ENCODE data around the gene NEGR1. TPM values are rescaled to one million over a fixed set of nuclear protein-coding genes. Genes with fewer than 3 reads are reported as not detected.

NEGR1 gene
- total and polyA plus RNA-seq, 7 experiments from 2014 or later: 0.08 to 1.2 TPM; not detected in 5

DNA sequence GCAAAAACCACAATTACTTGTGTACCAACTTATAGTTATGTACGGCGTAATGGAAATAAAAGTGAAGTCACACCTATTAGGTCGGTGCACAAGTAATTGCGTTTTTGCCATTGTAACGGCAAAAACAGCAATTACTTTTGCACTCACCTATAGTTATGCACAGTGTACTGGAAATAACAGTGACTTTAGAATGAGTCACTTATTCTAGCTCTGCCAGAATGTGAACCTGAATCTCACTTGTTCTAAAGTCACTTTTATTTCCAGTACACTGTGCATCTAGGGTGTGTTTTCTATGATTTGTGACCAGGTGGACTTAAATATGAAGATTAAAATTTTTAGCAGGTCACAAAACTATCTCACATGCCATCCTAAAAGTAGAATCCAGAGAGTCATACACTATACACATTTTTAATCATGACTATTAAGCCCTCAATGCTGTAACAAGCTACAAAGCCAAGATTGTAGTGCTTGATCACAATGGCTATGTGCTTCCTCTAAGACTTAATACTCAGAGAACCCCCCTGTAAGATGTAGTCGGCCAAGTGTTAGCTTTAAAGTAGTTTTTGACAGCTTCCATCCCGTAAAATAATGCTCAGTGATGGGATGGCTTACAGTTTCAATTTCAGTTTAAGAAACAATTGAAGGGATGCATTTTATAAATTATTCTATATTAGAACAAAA is 218.8 kb downstream of the NEGR1 start:
- no peaks in the 10 kb centered on the region for H3K36me3 Mint-ChIP-seq
- intact Hi-C loops (cut with micrococcal nuclease): no loop called here

GRCh38 chr1:72062584-72062983 is 219.8 kb downstream of the NEGR1 start:
- no peaks in the 10 kb centered on the region for H3K36me3 ChIP-seq (ENCODE audit: control insufficient read depth in 2 of 3, insufficient read depth in 3 of 3, low read length in 3 of 3)
- H3K9me3 Mint-ChIP-seq: peaks cover 0 to 3% (median 0%) of the 10 kb centered on the region in 11 donors
- H3K4me1 Mint-ChIP-seq: no peaks in the 10 kb centered on the region
- H3K36me3 Mint-ChIP-seq: no peaks in the 10 kb centered on the region
- H3K27me3 Mint-ChIP-seq: no peaks in the 10 kb centered on the region
- H3K4me3 Mint-ChIP-seq: no peak overlapping the region
- H3K4me1 ChIP-seq (ENCODE audit: control insufficient read depth in 2 of 2, insufficient read depth in 2 of 2, low read length in 2 of 2): no peaks in the 10 kb centered on the region
- POLR2A ChIA-PET: no interaction called here
- no peaks in the 10 kb centered on the region for H3K27me3 ChIP-seq (ENCODE audit: control insufficient read depth in 2 of 2, insufficient read depth in 2 of 2, low read length in 2 of 2)
- no peaks in the 10 kb centered on the region for H3K9me3 ChIP-seq (ENCODE audit: control insufficient read depth in 2 of 3, low read length in 3 of 3)
- H3K27ac Mint-ChIP-seq: no peak overlapping the region
- CTCF ChIA-PET: no interaction called here
- DNase-seq: no peak
- ATAC-seq: no peak
- H3K4me3 ChIP-seq (ENCODE audit: low read length): no peak overlapping the region
- H3K27ac ChIP-seq (ENCODE audit: low read depth, low read length): no peak overlapping the region
- intact Hi-C loops (cut with micrococcal nuclease): no loop called here

More for the DNA sequence above, 218.8 kb downstream of the NEGR1 start:
- Mint-ChIP-seq H3K4me3 (no peak overlapping the region), H3K9me3 (peaks cover 0 to 3% (median 0%) of the 10 kb centered on the region in 11 donors), H3K27ac (no peak overlapping the region), H3K27me3 (no peaks in the 10 kb centered on the region), H3K4me1 (no peaks in the 10 kb centered on the region)
- Histone ChIP-seq H3K36me3 (ENCODE audit: control insufficient read depth in 2 of 3, insufficient read depth in 3 of 3, low read length in 3 of 3) (no peaks in the 10 kb centered on the region), H3K27me3 (ENCODE audit: control insufficient read depth in 2 of 2, insufficient read depth in 2 of 2, low read length in 2 of 2) (no peaks in the 10 kb centered on the region), H3K4me1 (ENCODE audit: control insufficient read depth in 2 of 2, insufficient read depth in 2 of 2, low read length in 2 of 2) (no peaks in the 10 kb centered on the region), H3K27ac (ENCODE audit: low read depth, low read length) (no peak overlapping the region), H3K4me3 (ENCODE audit: low read length) (no peak overlapping the region), H3K9me3 (ENCODE audit: control insufficient read depth in 2 of 3, low read length in 3 of 3) (no peaks in the 10 kb centered on the region)
- ChIA-PET CTCF (no interaction called here), POLR2A (no interaction called here)
- ATAC-seq (no peak), DNase-seq (no peak)

DNA sequence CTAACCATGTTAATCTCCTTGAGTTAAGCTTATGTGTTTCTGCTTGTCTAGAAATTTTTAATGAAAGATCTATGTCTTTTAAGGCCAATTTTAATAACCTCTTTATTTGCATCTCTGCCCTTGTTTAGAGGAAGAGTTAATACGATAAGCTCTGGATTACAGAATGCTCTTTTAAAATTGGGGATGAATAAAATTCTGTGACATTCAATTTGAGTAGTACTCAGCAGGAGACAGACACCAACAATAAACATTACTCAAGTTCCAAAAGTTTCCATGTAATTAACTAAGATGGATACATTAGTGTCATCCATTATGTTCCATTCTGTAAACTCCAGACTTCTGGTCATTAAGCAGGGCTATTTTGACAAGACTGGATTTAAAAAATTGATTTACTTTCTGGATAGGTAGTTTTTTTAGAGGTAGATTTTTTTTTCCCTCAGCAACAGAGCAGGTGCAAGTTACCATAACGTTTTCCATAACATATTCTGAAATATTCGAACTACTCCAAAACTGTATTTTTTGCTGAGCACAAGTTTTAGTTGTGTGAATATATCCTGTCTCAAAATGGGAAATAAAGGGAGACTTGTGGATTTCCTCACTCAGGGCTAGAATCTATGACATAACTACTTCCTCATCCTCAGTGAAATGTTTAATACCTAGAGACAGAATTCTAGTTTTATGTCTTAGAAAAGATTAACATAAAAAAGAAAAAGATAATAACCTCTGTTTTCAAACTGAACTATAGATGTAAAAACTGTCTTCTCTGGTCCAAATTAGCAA is 221.7 kb downstream of the NEGR1 start:
- ATAC-seq (no peak), DNase-seq (no peak)
- no peaks in the 10 kb centered on the region for H3K4me1 Mint-ChIP-seq
- CTCF ChIA-PET: no interaction called here
- POLR2A ChIA-PET: no interaction called here
- no peak overlapping the region for H3K4me3 Mint-ChIP-seq
- intact Hi-C loops (cut with micrococcal nuclease): no loop called here
- H3K4me1 ChIP-seq (ENCODE audit: control insufficient read depth in 2 of 2, insufficient read depth in 2 of 2, low read length in 2 of 2): no peaks in the 10 kb centered on the region
- H3K9me3 Mint-ChIP-seq: peaks cover 0 to 3% (median 0%) of the 10 kb centered on the region in 11 donors
- H3K9me3 ChIP-seq (ENCODE audit: control insufficient read depth in 2 of 3, low read length in 3 of 3): no peaks in the 10 kb centered on the region
- no peaks in the 10 kb centered on the region for H3K36me3 ChIP-seq (ENCODE audit: control insufficient read depth in 2 of 3, insufficient read depth in 3 of 3, low read length in 3 of 3)
- no peaks in the 10 kb centered on the region for H3K27me3 ChIP-seq (ENCODE audit: control insufficient read depth in 2 of 2, insufficient read depth in 2 of 2, low read length in 2 of 2)
- H3K27me3 Mint-ChIP-seq: no peaks in the 10 kb centered on the region
- H3K27ac Mint-ChIP-seq: no peak overlapping the region
- no peaks in the 10 kb centered on the region for H3K36me3 Mint-ChIP-seq
- H3K4me3 ChIP-seq (ENCODE audit: low read length): no peak overlapping the region
- H3K27ac ChIP-seq (ENCODE audit: low read depth, low read length): no peak overlapping the region

DNA sequence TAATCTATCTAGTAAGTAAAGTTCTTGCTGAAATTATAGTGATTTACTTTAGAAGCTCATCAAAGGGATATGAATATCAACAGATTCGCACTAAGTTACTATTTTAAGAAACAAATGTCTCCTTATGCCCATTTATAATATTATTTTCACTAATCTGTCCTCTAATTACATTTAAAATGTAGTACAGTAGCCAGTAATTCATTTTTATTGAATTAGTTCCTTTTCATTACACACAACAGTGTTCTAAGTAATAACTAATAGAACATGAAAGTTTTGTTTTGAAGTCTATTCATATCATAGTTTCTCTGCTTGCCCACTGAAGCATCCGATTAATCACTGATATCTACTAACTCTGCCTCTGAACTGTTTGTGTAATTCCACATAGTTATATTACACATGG is 225.8 kb downstream of the NEGR1 start:
- no peaks in the 10 kb centered on the region for H3K4me1 Mint-ChIP-seq
- ChIA-PET POLR2A (no interaction called here), CTCF (no interaction called here)
- H3K27me3 Mint-ChIP-seq: no peaks in the 10 kb centered on the region
- Histone ChIP-seq H3K4me1 (ENCODE audit: control insufficient read depth in 2 of 2, insufficient read depth in 2 of 2, low read length in 2 of 2) (no peaks in the 10 kb centered on the region), H3K4me3 (ENCODE audit: low read length) (no peak overlapping the region), H3K9me3 (ENCODE audit: control insufficient read depth in 2 of 3, low read length in 3 of 3) (no peaks in the 10 kb centered on the region), H3K27me3 (ENCODE audit: control insufficient read depth in 2 of 2, insufficient read depth in 2 of 2, low read length in 2 of 2) (no peaks in the 10 kb centered on the region), H3K27ac (ENCODE audit: low read depth, low read length) (no peak overlapping the region), H3K36me3 (ENCODE audit: control insufficient read depth in 2 of 3, insufficient read depth in 3 of 3, low read length in 3 of 3) (no peaks in the 10 kb centered on the region)
- intact Hi-C loops (cut with micrococcal nuclease): no loop called here
- H3K36me3 Mint-ChIP-seq: no peaks in the 10 kb centered on the region
- H3K4me3 Mint-ChIP-seq: no peak overlapping the region
- DNase-seq: no peak
- peaks cover 0 to 3% (median 0%) of the 10 kb centered on the region in 11 donors for H3K9me3 Mint-ChIP-seq
- H3K27ac Mint-ChIP-seq: no peak overlapping the region
- no peak for ATAC-seq

GRCh38 chr1:72051538-72051937 is 230.8 kb downstream of the NEGR1 start:
- no peaks in the 10 kb centered on the region for H3K27me3 ChIP-seq (ENCODE audit: control insufficient read depth in 2 of 2, insufficient read depth in 2 of 2, low read length in 2 of 2)
- ChIA-PET POLR2A (no interaction called here), CTCF (no interaction called here)
- no peak overlapping the region for H3K27ac Mint-ChIP-seq
- H3K27me3 Mint-ChIP-seq: no peaks in the 10 kb centered on the region
- no peaks in the 10 kb centered on the region for H3K4me1 ChIP-seq (ENCODE audit: control insufficient read depth in 2 of 2, insufficient read depth in 2 of 2, low read length in 2 of 2)
- H3K9me3 ChIP-seq (ENCODE audit: control insufficient read depth in 2 of 3, low read length in 3 of 3): no peaks in the 10 kb centered on the region
- no peak for DNase-seq
- H3K9me3 Mint-ChIP-seq: peaks cover 0 to 5% (median 0%) of the 10 kb centered on the region in 11 donors
- no peaks in the 10 kb centered on the region for H3K4me1 Mint-ChIP-seq
- no peak overlapping the region for H3K4me3 Mint-ChIP-seq
- no peaks in the 10 kb centered on the region for H3K36me3 Mint-ChIP-seq
- no peak overlapping the region for H3K4me3 ChIP-seq (ENCODE audit: low read length)
- intact Hi-C loops (cut with micrococcal nuclease): no loop called here
- no peaks in the 10 kb centered on the region for H3K36me3 ChIP-seq (ENCODE audit: control insufficient read depth in 2 of 3, insufficient read depth in 3 of 3, low read length in 3 of 3)
- no peak overlapping the region for H3K27ac ChIP-seq (ENCODE audit: low read depth, low read length)
- no peak for ATAC-seq

DNA sequence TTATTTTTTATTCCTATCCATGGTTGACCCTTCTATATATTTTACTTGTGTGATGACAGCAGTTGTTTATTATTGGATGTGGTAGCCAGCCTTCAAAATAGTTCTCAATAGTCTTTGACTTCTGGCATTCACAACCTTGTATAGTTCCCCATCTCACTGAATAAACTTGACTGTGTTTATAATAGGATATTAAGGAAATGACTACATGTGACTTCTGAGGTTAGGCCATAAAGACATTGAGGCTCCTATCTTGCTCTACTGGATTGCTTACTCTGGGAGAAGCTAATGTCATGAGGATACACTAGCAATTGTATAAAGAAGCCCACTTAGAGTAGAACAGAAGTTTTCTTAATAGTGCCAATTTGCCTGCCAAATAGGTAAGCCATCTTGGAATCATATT is 231.8 kb downstream of the NEGR1 start:
- ChIA-PET CTCF (no interaction called here), POLR2A (no interaction called here)
- ATAC-seq: no peak
- no peak overlapping the region for H3K4me3 Mint-ChIP-seq
- no peaks in the 10 kb centered on the region for H3K36me3 Mint-ChIP-seq
- no peak overlapping the region for H3K4me3 ChIP-seq (ENCODE audit: low read length)
- no peak for DNase-seq
- H3K27ac Mint-ChIP-seq: no peak overlapping the region
- peaks cover 0 to 5% (median 0%) of the 10 kb centered on the region in 11 donors for H3K9me3 Mint-ChIP-seq
- H3K4me1 ChIP-seq (ENCODE audit: control insufficient read depth in 2 of 2, insufficient read depth in 2 of 2, low read length in 2 of 2): no peaks in the 10 kb centered on the region
- H3K27me3 ChIP-seq (ENCODE audit: control insufficient read depth in 2 of 2, insufficient read depth in 2 of 2, low read length in 2 of 2): no peaks in the 10 kb centered on the region
- no peaks in the 10 kb centered on the region for H3K27me3 Mint-ChIP-seq
- no peaks in the 10 kb centered on the region for H3K4me1 Mint-ChIP-seq
- no peaks in the 10 kb centered on the region for H3K36me3 ChIP-seq (ENCODE audit: control insufficient read depth in 2 of 3, insufficient read depth in 3 of 3, low read length in 3 of 3)
- H3K27ac ChIP-seq (ENCODE audit: low read depth, low read length): no peak overlapping the region
- H3K9me3 ChIP-seq (ENCODE audit: control insufficient read depth in 2 of 3, low read length in 3 of 3): no peaks in the 10 kb centered on the region
- intact Hi-C loops (cut with micrococcal nuclease): no loop called here

Data from naive thymus-derived CD4-positive, alpha-beta T cell (primary cell).